GM12875 (cell line): ENCODE measurements around the gene MTFR2.

ENCODE experiments used
- H3K4me3 ChIP-seq: one replicate; pipeline ENCODE4 v1.5.1; 2011; ENCODE audit warnings: low read depth, low read length, control low read depth
- TF ChIP-seq, protein P1 (sequence below): IDR thresholded peaks from 2 replicates; pipeline ENCODE4 v1.5.1; 2011; ENCODE audit warnings: low read depth, mild to moderate bottlenecking, control low read depth, inconsistent platforms, low read length, moderate library complexity, borderline replicate concordance; ENCODE audit not compliant: insufficient read depth

Gene MTFR2

GRCh38 chr6:136209496-136209895 lies 40.6 kb downstream of the MTFR2 start:
- TF ChIP-seq, protein P1, sequence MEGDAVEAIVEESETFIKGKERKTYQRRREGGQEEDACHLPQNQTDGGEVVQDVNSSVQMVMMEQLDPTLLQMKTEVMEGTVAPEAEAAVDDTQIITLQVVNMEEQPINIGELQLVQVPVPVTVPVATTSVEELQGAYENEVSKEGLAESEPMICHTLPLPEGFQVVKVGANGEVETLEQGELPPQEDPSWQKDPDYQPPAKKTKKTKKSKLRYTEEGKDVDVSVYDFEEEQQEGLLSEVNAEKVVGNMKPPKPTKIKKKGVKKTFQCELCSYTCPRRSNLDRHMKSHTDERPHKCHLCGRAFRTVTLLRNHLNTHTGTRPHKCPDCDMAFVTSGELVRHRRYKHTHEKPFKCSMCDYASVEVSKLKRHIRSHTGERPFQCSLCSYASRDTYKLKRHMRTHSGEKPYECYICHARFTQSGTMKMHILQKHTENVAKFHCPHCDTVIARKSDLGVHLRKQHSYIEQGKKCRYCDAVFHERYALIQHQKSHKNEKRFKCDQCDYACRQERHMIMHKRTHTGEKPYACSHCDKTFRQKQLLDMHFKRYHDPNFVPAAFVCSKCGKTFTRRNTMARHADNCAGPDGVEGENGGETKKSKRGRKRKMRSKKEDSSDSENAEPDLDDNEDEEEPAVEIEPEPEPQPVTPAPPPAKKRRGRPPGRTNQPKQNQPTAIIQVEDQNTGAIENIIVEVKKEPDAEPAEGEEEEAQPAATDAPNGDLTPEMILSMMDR: no peak

GRCh38 chr6:136208783-136209182 lies 41.3 kb downstream of the MTFR2 start:
- H3K4me3 ChIP-seq: no peak overlapping the region
- TF ChIP-seq, protein P1: no peak

More at GRCh38 chr6:136209496-136209895, 40.6 kb downstream of the MTFR2 start:
- no peak overlapping the region for H3K4me3 ChIP-seq

DNA sequence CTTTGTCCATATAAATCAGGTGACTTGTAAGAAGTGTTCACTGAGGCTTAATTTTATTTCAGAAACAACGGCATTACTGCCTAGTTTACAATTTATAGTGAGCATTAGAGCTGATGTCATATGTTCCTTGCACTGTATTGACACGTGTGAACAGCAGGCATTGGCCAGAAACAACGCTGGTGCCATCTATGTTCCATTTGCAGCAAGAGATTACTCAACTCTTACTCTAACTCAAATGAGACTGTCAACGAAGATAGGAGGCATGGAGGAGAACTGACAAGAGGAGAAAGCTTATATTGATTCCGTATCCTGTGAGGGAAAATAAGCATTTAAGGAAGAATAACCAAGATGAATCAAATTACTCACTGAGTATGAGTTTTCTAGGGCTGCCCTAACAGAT lies 48.4 kb downstream of the MTFR2 start:
- TF ChIP-seq, protein P1: no peak

DNA sequence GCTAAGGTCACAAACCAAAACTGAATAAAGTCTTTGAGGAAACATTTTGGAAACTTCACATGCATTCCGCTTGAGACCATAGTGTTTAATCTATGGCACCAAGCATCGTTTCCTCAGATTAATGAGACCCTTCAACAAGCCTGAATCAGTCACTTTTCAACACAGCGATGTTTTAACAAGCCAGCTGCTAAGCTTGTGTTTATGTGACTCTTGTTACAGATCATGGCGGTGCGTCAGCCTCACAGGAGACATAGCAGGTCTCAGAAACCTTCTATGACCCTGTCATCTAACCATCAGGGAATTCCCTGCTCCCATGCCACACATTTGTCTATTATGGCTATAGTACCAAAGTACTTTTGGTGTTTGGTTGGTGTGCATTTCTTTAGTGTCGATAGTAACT lies 57.2 kb downstream of the MTFR2 start:
- H3K4me3 ChIP-seq: no peak overlapping the region
- TF ChIP-seq, protein P1: no peak

More for the DNA sequence above, 48.4 kb downstream of the MTFR2 start:
- no peak overlapping the region for H3K4me3 ChIP-seq

DNA sequence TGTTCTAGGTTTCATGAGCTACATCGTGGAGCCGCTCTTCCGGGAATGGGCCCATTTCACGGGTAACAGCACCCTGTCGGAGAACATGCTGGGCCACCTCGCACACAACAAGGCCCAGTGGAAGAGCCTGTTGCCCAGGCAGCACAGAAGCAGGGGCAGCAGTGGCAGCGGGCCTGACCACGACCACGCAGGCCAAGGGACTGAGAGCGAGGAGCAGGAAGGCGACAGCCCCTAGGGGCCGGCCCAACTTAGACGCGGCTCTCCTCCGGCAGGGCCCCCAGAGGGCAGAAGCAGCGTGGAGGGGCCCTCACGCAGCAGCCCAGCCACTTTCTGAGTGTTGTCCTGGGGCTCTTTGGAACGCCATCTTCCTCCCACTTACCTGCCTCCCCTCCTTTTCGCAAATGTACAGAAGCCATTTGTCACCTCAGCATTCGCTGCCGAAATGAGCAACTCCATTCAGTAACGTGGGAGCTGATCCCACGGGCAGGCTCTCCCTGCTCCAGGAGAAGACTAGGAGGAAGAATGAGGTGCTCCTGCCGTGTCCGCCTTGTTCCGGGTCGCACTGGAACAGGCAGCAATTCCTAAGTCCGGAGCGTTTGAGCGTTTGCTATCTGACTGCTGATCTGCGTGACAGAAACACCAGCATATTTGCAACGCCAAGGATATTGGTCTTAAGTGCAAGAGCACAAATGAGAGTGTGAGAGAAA lies 58.4 kb downstream of the MTFR2 start:
- H3K4me3 ChIP-seq: no peak overlapping the region
- TF ChIP-seq, protein P1: no peak

- no peak overlapping the region for H3K4me3 ChIP-seq
- TF ChIP-seq, protein P1: no peak
Observed at GRCh38 chr6:136189104-136189503, 61.0 kb downstream of the MTFR2 start.

GRCh38 chr6:136188486-136188885 lies 61.6 kb downstream of the MTFR2 start:
- TF ChIP-seq, protein P1: no peak
- no peak overlapping the region for H3K4me3 ChIP-seq
